ENCODE results near the gene DYNC1I1.

DNA sequence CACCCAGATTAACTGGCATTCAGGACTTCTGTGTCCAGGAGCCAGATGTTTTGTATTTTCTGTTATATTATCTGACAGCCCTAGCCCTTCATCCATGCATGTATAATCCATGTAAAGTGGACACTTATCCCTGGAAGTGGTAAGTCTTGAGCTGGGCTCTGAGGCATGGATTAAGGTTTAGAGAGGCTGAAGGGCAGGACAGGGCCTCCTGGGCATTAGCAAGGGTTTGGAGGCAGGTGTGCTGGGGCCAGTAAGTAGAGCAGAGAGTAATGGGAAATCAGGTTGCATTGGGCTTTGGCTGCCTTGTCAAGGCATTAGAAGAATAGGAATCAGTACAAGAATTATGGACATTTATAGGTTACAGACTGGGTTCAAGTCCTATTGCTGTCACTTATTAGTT is 138.0 kb downstream of the DYNC1I1 start:
- TF ChIP-seq, protein P1, sequence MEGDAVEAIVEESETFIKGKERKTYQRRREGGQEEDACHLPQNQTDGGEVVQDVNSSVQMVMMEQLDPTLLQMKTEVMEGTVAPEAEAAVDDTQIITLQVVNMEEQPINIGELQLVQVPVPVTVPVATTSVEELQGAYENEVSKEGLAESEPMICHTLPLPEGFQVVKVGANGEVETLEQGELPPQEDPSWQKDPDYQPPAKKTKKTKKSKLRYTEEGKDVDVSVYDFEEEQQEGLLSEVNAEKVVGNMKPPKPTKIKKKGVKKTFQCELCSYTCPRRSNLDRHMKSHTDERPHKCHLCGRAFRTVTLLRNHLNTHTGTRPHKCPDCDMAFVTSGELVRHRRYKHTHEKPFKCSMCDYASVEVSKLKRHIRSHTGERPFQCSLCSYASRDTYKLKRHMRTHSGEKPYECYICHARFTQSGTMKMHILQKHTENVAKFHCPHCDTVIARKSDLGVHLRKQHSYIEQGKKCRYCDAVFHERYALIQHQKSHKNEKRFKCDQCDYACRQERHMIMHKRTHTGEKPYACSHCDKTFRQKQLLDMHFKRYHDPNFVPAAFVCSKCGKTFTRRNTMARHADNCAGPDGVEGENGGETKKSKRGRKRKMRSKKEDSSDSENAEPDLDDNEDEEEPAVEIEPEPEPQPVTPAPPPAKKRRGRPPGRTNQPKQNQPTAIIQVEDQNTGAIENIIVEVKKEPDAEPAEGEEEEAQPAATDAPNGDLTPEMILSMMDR (IDR thresholded peaks at IDR 0.05): no peak
- no peak for TF ChIP-seq POLR2A (IDR thresholded peaks at IDR 0.05)
